ENCODE data around the gene AMOT.

- no peak for TF ChIP-seq POLR2AphosphoS5 (IDR thresholded peaks at IDR 0.05; ENCODE audit: low read depth, low read length)
- TF ChIP-seq TAF1 (IDR thresholded peaks at IDR 0.05; ENCODE audit: low read depth, low read length), result no peak
- no peak for TF ChIP-seq SPI1 (IDR thresholded peaks at IDR 0.05; ENCODE audit: low read depth, low read length)
Measured at GRCh38 chrX:112736310-112736709, 104.3 kb downstream of the AMOT start.
